Endodermal cell (in vitro differentiated cells): ENCODE measurements around the gene GBGT1. TPM values are rescaled to one million over a fixed set of nuclear protein-coding genes. Genes with fewer than 3 reads are reported as not detected.

Source experiments
- DNase-seq: peaks from one replicate; pipeline ENCODE4 v3.0.0-alpha.2; 2017
- H3K27ac ChIP-seq: 2 replicates; pipeline ENCODE4 v1.5.1; 2013; ENCODE audit warnings: mild to moderate bottlenecking, low read depth, low read length, moderate library complexity
- H3K27me3 ChIP-seq: 2 replicates; pipeline ENCODE4 v1.6.1; 2013; ENCODE audit warnings: mild to moderate bottlenecking, low read length, moderate library complexity; ENCODE audit not compliant: insufficient read depth, control insufficient read depth, poor library complexity, severe bottlenecking
- H3K36me3 ChIP-seq: 2 replicates; pipeline ENCODE4 v1.7.0; 2013; ENCODE audit warnings: mild to moderate bottlenecking, low read length, moderate library complexity; ENCODE audit not compliant: control insufficient read depth, insufficient read depth
- H3K4me1 ChIP-seq: one replicate; pipeline ENCODE4 v1.7.0; 2013; ENCODE audit warnings: low read length; ENCODE audit not compliant: control insufficient read depth, insufficient read depth
- H3K4me3 ChIP-seq: 2 replicates; pipeline ENCODE4 v1.5.1; 2013; ENCODE audit warnings: mild to moderate bottlenecking, low read length, moderate library complexity
- H3K9ac ChIP-seq: 2 replicates; pipeline ENCODE4 v1.6.1; 2013; ENCODE audit warnings: mild to moderate bottlenecking, low read length, moderate library complexity; ENCODE audit not compliant: poor library complexity, severe bottlenecking; ENCODE audit errors: extremely low read depth
- H3K9me3 ChIP-seq: 2 replicates; pipeline ENCODE4 v1.6.1; 2013; ENCODE audit warnings: mild to moderate bottlenecking, low read length, moderate library complexity; ENCODE audit not compliant: control insufficient read depth
- H3K27ac Mint-ChIP-seq: 2 replicates; pipeline ENCODE4 v1.8.0; 2020; ENCODE audit warnings: mixed read lengths
- H3K27me3 Mint-ChIP-seq: 2 replicates; pipeline ENCODE4 v1.8.0; 2021; ENCODE audit warnings: mild to moderate bottlenecking, mixed read lengths; ENCODE audit not compliant: insufficient read depth
- H3K36me3 Mint-ChIP-seq: 2 replicates; pipeline ENCODE4 v1.8.0; 2020; ENCODE audit warnings: low read depth, mixed read lengths
- H3K4me1 Mint-ChIP-seq: 2 replicates; pipeline ENCODE4 v1.8.0; 2020; ENCODE audit warnings: mixed read lengths
- H3K4me3 Mint-ChIP-seq: 2 replicates; pipeline ENCODE4 v1.8.0; 2020; ENCODE audit warnings: mild to moderate bottlenecking, moderate library complexity, mixed read lengths
- H3K9me3 Mint-ChIP-seq: 2 replicates; pipeline ENCODE4 v1.8.0; 2020; ENCODE audit warnings: mild to moderate bottlenecking, mixed read lengths
- CTCF ChIP-seq: fragments of 200-600 bp; sonication (generic); conservative IDR thresholded peaks from 2 replicates; pipeline ENCODE4 v1.5.0; 2021; ENCODE audit warnings: antibody characterized with exemption, mild to moderate bottlenecking
- WGBS, 2 experiments: methylation state at CpG; one replicate each; pipeline versions ENCODE4 v1.1.5 to v1.1.7; 2013; ENCODE audit warnings: missing lambda C conversion rate in 2 of 2, mixed read lengths in 1 of 2; ENCODE audit not compliant: insufficient coverage in 1 of 2, insufficient read length in 1 of 2; 5-methylcytosine and 5-hydroxymethylcytosine counted together
- total RNA-seq, 2 donors: library from RNA; stranded (reverse); fragmentation: NEBNext Ultra II Directional in 1 of 2; extraction: Animal tissue kit (Norgen Biotek cat#: 25700) in 1 of 2; gene quantifications; 2 replicates in 1 of 2; 3 replicates in 1 of 2; pipeline ENCODE4 v1.2.1, GENCODE V29; 2021

Gene GBGT1
- total RNA-seq, 2 donors from 2014 or later: 28.2 to 29.1 TPM

DNA sequence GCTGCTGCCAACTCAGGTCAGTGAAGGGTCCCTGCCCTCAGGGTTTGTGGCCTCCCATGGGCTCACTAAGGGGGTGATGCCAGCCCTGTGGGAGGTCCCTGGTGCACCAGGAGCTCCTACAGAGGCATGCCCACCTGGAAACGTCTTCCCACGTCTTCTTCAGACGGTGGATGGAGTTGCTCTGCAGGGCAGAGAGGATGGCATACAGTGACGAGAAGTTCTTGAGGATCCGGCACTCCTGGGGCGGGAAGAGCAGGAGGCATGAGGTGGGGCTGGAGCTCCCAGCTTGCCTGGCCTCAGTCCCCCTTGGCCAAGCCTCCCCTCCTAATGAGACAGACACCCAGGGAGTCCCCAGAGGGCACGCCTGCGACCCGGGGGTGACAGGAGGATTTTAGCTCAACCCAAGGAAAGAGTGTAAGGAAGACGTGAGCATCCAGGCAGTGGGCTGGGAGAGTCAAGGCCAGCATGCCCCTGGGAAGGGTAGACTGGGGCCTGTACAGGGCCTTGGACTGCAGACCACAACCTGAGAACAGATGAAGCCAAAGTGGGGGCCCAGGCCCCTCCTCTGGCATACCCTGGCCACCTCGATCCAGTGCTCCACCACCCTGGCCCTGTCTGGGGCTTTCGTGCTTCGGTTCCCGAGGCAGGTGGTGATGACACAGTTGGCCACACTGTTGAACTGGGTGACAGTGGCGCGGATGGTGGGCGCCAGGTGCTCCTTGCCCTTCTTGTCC, 57.0 kb downstream of the GBGT1 start:
- no peak for DNase-seq

DNA sequence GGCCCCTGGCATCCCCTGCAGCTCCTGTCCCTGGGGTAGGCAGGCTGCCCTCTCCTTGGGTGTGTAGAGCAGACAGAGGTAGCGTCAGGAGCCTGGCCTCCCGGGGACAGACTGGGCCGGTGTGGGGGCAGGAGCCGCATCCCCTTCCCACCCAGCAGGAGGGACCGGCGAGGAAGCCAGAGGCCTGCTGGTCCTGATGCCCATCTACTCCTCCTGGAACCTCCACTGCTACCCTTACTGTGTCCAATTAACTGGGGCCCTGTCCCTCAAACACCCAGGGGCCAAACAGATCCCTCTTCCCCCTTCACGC, 58.3 kb downstream of the GBGT1 start:
- no peaks in the 10 kb centered on the region for H3K4me1 ChIP-seq
- Mint-ChIP-seq H3K36me3 (peaks cover 56% of the 10 kb centered on the region), H3K27me3 (no peaks in the 10 kb centered on the region), H3K4me3 (no peak overlapping the region), H3K27ac (no peak overlapping the region), H3K4me1 (no peaks in the 10 kb centered on the region), H3K9me3 (no peaks in the 10 kb centered on the region)
- no peak for TF ChIP-seq CTCF
- WGBS, 2 experiments: 82% methylated on average over 7 of the region's 7 CpGs; no CpG with 5 or more reads in 1 of the 2 experiments
- DNase-seq: no peak
- H3K36me3 ChIP-seq: peaks cover 52% of the 10 kb centered on the region
- H3K27ac ChIP-seq: no peak overlapping the region
- H3K4me3 ChIP-seq: no peak overlapping the region
- no peaks in the 10 kb centered on the region for H3K9me3 ChIP-seq
- H3K27me3 ChIP-seq: no peaks in the 10 kb centered on the region
- H3K9ac ChIP-seq: no peak overlapping the region

More for the DNA sequence above, 57.0 kb downstream of the GBGT1 start:
- H3K27me3 ChIP-seq: no peaks in the 10 kb centered on the region
- H3K27ac ChIP-seq: no peak overlapping the region
- H3K9ac ChIP-seq: no peak overlapping the region
- Mint-ChIP-seq H3K27me3 (no peaks in the 10 kb centered on the region), H3K36me3 (peaks cover 47% of the 10 kb centered on the region), H3K9me3 (no peaks in the 10 kb centered on the region), H3K4me1 (no peaks in the 10 kb centered on the region), H3K4me3 (no peak overlapping the region), H3K27ac (no peak overlapping the region)
- H3K4me3 ChIP-seq: no peak overlapping the region
- H3K36me3 ChIP-seq: peaks cover 44% of the 10 kb centered on the region
- 93 to 98% methylated on average over 14 to 17 of the region's 17 CpGs for WGBS, 2 experiments
- H3K9me3 ChIP-seq: no peaks in the 10 kb centered on the region
- TF ChIP-seq CTCF: no peak
- H3K4me1 ChIP-seq: no peaks in the 10 kb centered on the region

- no peak for DNase-seq
- peaks cover 51% of the 10 kb centered on the region for H3K36me3 Mint-ChIP-seq
- Histone ChIP-seq H3K9me3 (no peaks in the 10 kb centered on the region), H3K27me3 (no peaks in the 10 kb centered on the region), H3K27ac (no peak overlapping the region), H3K4me3 (no peak overlapping the region), H3K4me1 (no peaks in the 10 kb centered on the region), H3K36me3 (peaks cover 53% of the 10 kb centered on the region), H3K9ac (no peak overlapping the region)
- H3K4me3 Mint-ChIP-seq: no peak overlapping the region
- no peaks in the 10 kb centered on the region for H3K9me3 Mint-ChIP-seq
- H3K27me3 Mint-ChIP-seq: no peaks in the 10 kb centered on the region
- TF ChIP-seq CTCF: no peak
- no peak overlapping the region for H3K27ac Mint-ChIP-seq
- H3K4me1 Mint-ChIP-seq: no peaks in the 10 kb centered on the region
- WGBS, 2 experiments: 94 to 97% methylated on average over 9 to 15 of the region's 15 CpGs
These were observed 58.8 kb downstream of the GBGT1 start for GRCh38 chr9:133104718-133105460.
